HG03135 (cell line): Measurements from ENCODE around the gene CATSPER3.

Source experiments
- ATAC-seq: cut with Tn5 transposase; IDR thresholded peaks from one replicate; pipeline ENCODE4 v1.9.1; 2021; ENCODE audit warnings: mild to moderate bottlenecking, moderate library complexity; ENCODE audit not compliant: unreplicated experiment

CATSPER3 gene

GRCh38 chr5:135027697-135028615, 60.2 kb downstream of the CATSPER3 start:
- ATAC-seq: no peak

- no peak for ATAC-seq
These were observed 61.2 kb downstream of the CATSPER3 start for GRCh38 chr5:135028791-135029476.

GRCh38 chr5:135029477-135030122, 61.9 kb downstream of the CATSPER3 start:
- ATAC-seq: no peak

GRCh38 chr5:135030123-135030955, 62.6 kb downstream of the CATSPER3 start:
- ATAC-seq: no peak

GRCh38 chr5:135030956-135031812, 63.5 kb downstream of the CATSPER3 start:
- no peak for ATAC-seq

GRCh38 chr5:135031813-135032694, 64.3 kb downstream of the CATSPER3 start:
- ATAC-seq: no peak

- ATAC-seq: no peak
These were observed 64.9 kb downstream of the CATSPER3 start for GRCh38 chr5:135032695-135032998.

GRCh38 chr5:135032999-135033861, 65.5 kb downstream of the CATSPER3 start:
- ATAC-seq: no peak

- ATAC-seq: no peak
These were observed 66.2 kb downstream of the CATSPER3 start, which contains the start of gene PITX1 for GRCh38 chr5:135033901-135034235. Gene PITX1, minus strand, starts transcription at chr5:135034228. Its CDS starts 347 bp downstream, at chr5:135033881.

- ATAC-seq: no peak
These were observed 66.7 kb downstream of the CATSPER3 start for GRCh38 chr5:135034236-135034962.

GRCh38 chr5:135034963-135035677, 67.4 kb downstream of the CATSPER3 start:
- ATAC-seq: no peak

- no peak for ATAC-seq
These were observed 67.9 kb downstream of the CATSPER3 start for GRCh38 chr5:135035678-135036030.

GRCh38 chr5:135036405-135036804, 68.7 kb downstream of the CATSPER3 start:
- ATAC-seq: no peak

- no peak for ATAC-seq
These were observed 70.0 kb downstream of the CATSPER3 start for GRCh38 chr5:135037519-135038204.

- ATAC-seq: no peak
These were observed 70.6 kb downstream of the CATSPER3 start for GRCh38 chr5:135038205-135038812.

- ATAC-seq: no peak
These were observed 71.1 kb downstream of the CATSPER3 start for GRCh38 chr5:135038813-135039270.
